Measurements from ENCODE around the gene EFHD2.

EFHD2 gene

DNA sequence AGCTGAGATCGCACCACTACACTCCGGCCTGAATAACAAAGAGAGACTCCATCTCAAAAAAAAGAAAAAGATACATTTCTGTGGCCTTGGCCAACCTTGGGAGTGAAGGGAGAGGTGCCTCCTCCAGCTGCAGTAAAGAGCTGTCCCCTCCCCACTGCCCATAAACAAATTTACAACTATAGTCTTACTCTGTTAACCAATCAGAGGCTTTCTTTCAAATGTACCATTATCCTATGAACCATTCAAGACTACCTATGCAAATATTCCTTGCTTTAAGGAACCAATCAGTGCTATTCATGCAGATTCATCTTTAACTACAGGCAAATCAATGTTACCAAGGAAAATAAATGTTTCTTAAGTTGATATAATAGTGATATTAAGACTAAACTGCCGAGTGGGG is 67.2 kb downstream of the EFHD2 start:
- no peak for DNase-seq (ENCODE audit: low read depth)

GRCh38 chr1:15477646-15478212 is 68.0 kb downstream of the EFHD2 start:
- no peak for DNase-seq (ENCODE audit: low read depth)

Measured in stimulated activated CD8-positive, alpha-beta memory T cell treated with anti-CD3 and anti-CD28 coated beads, Interleukin-12 subunit alpha, Interleukin-12 subunit beta, amount 100 ng/mL, for 1 hour (primary cell).